Measurements from ENCODE around the gene INPP4A.

INPP4A gene

GRCh38 chr2:98438190-98439133, 6.2 kb upstream of the INPP4A start:
- DNase-seq: no peak

- no peak for DNase-seq
Observed at GRCh38 chr2:98441706-98442450, 2.8 kb upstream of the INPP4A start.

GRCh38 chr2:98442488-98442887, 2.2 kb upstream of the INPP4A start:
- no peak for DNase-seq

- no peak for DNase-seq
Observed at GRCh38 chr2:98445177-98445682, 572 bp downstream of the INPP4A start.

- no peak for DNase-seq
Observed at GRCh38 chr2:98445683-98446581, 1.3 kb downstream of the INPP4A start.

- no peak for DNase-seq
Observed at GRCh38 chr2:98446850-98447249, 2.2 kb downstream of the INPP4A start.

GRCh38 chr2:98448441-98449145, 3.9 kb downstream of the INPP4A start:
- DNase-seq: no peak

GRCh38 chr2:98452396-98453027, 7.9 kb downstream of the INPP4A start:
- no peak for DNase-seq

GRCh38 chr2:98453083-98453482, 8.4 kb downstream of the INPP4A start:
- no peak for DNase-seq

- no peak for DNase-seq
Observed at GRCh38 chr2:98453531-98453930, 8.9 kb downstream of the INPP4A start.

- no peak for DNase-seq
Observed at GRCh38 chr2:98454073-98454472, 9.4 kb downstream of the INPP4A start.

- DNase-seq: no peak
Observed at GRCh38 chr2:98454500-98455235, 10.0 kb downstream of the INPP4A start.

GRCh38 chr2:98455494-98455976, 10.9 kb downstream of the INPP4A start:
- no peak for DNase-seq

GRCh38 chr2:98457045-98457696, 12.5 kb downstream of the INPP4A start:
- DNase-seq: no peak

- DNase-seq: no peak
Observed at GRCh38 chr2:98458207-98458606, 13.5 kb downstream of the INPP4A start.

- DNase-seq: no peak
Observed at GRCh38 chr2:98458667-98459380, 14.2 kb downstream of the INPP4A start.

- no peak for DNase-seq
Observed at GRCh38 chr2:98459496-98460175, 15.0 kb downstream of the INPP4A start.

GRCh38 chr2:98460573-98461497, 16.2 kb downstream of the INPP4A start:
- DNase-seq: no peak

Measured in NCI-H1092 (cell line).